Left forelimb (tissue), 1 donor: ENCODE results near the gene CRHR2.

Experiments used
- DNase-seq: peaks from one replicate; pipeline ENCODE4 v3.0.0-alpha.2; 2018; ENCODE audit warnings: low spot score

Gene CRHR2

GRCh38 chr7:30618080-30618676 is 64.1 kb downstream of the CRHR2 start:
- DNase-seq, result no peak

GRCh38 chr7:30617359-30617758 is 64.9 kb downstream of the CRHR2 start:
- DNase-seq, result no peak

GRCh38 chr7:30616318-30616717 is 65.9 kb downstream of the CRHR2 start:
- no peak for DNase-seq

- no peak for DNase-seq
Observed at GRCh38 chr7:30613366-30614325, 68.6 kb downstream of the CRHR2 start.

GRCh38 chr7:30612658-30613265 is 69.5 kb downstream of the CRHR2 start:
- DNase-seq, result no peak

GRCh38 chr7:30605832-30606231 is 76.4 kb downstream of the CRHR2 start:
- no peak for DNase-seq

- DNase-seq, result no peak
Observed at GRCh38 chr7:30604901-30605300, 77.4 kb downstream of the CRHR2 start.
